H1 (cell line): ENCODE measurements around the gene WTIP. TPM values are rescaled to one million over a fixed set of nuclear protein-coding genes. Genes with fewer than 3 reads are reported as not detected.

Experiments used
- CTCF ChIP-seq, 3 experiments: IDR thresholded peaks; 1 replicate in 2 of 3; 2 replicates in 1 of 3; pipeline versions ENCODE4 v1.5.1 to v1.6.1; 2011; ENCODE audit warnings: low read length in 3 of 3, mild to moderate bottlenecking in 3 of 3, inconsistent platforms in 2 of 3, low read depth in 1 of 3, moderate library complexity in 1 of 3; ENCODE audit not compliant: insufficient read depth in 1 of 3; ENCODE audit errors: control extremely low read depth in 1 of 3
- E2F6 ChIP-seq: IDR thresholded peaks from 2 replicates; pipeline ENCODE4 v1.6.1; 2012; ENCODE audit warnings: inconsistent platforms
- EZH2 ChIP-seq: fragments of 200-600 bp; sonication (generic); IDR thresholded peaks from 2 replicates; pipeline ENCODE4 v1.7.1; 2012; ENCODE audit warnings: low read depth, mild to moderate bottlenecking, moderate library complexity, low read length, inconsistent platforms; ENCODE audit not compliant: severe bottlenecking
- JUN ChIP-seq: IDR thresholded peaks from 2 replicates; pipeline ENCODE4 v1.6.1; 2011; ENCODE audit warnings: low read depth, mild to moderate bottlenecking, improper control_type of control experiment, low read length
- KDM4A ChIP-seq: IDR thresholded peaks from one replicate; pipeline ENCODE4 v1.7.1; 2012; ENCODE audit warnings: low read depth, mild to moderate bottlenecking, moderate library complexity, low read length, inconsistent platforms; ENCODE audit not compliant: severe bottlenecking
- TEAD4 ChIP-seq: IDR thresholded peaks from 2 replicates; pipeline ENCODE4 v1.6.1; 2012; ENCODE audit warnings: low read depth, low read length, inconsistent platforms, mixed read lengths
- polyA plus RNA-seq, 7 experiments: library from polyadenylated mRNA; depleted of rRNA in 3 of 7; stranded (reverse) in 5 of 7; unstranded in 2 of 7; fragments of >200 nt in 5 of 7; fragments of 200-250 nt in 2 of 7; gene quantifications; 1 replicate in 5 of 7; 2 replicates in 1 of 7; 4 replicates in 1 of 7; pipeline versions ENCODE4 v1.2.1 to v1.2.3, GENCODE V29; 2011 to 2013; ENCODE audit warnings: missing spikeins in 2 of 7, mixed read lengths in 2 of 7
- total RNA-seq: library from RNA; stranded (reverse); fragmentation: NEBNext Ultra II Directional; extraction: Animal tissue kit (Norgen Biotek cat#: 25700); gene quantifications from 2 replicates; pipeline ENCODE4 v1.2.1, GENCODE V29; 2021

The WTIP gene
- total and polyA plus RNA-seq, 2 of the 8 experiments (the other 6 are each of a cell fraction or from before 2014, with no cell fraction given) = 8.7 to 15.4 TPM

GRCh38 chr19:34461375-34462100 is 20.0 kb upstream of the WTIP start (continued):
- TF ChIP-seq KDM4A (no peak), TEAD4 (no peak), CTCF (IDR thresholded peaks at IDR 0.05; ENCODE audit: control extremely low read depth in 1 of 3, insufficient read depth in 1 of 3, low read depth in 1 of 3, low read length in 3 of 3) (no peak), EZH2 (no peak), E2F6 (no peak), JUN (no peak)
